A549 treated with AZD2906 at 1 μM for 4 hours (cell line): ENCODE data around the gene PRMT1. TPM values are rescaled to one million over a fixed set of nuclear protein-coding genes. Genes with fewer than 3 reads are reported as not detected.

Experiments
- total RNA-seq: library from RNA; stranded (reverse); fragments of 200-300 nt; extraction: Qiagen RNA extraction; gene quantifications from 5 replicates; pipeline ENCODE4 v1.2.3, GENCODE V29; 2022

PRMT1 gene
- total RNA-seq, result 403 to 431 TPM (median 410 TPM) in 5 replicates

GRCh38 chr19:49677231-49677900 is at the start of gene PRMT1:
Gene PRMT1, plus strand, starts transcription at chr19:49677271. Its CDS starts 10 bp downstream, at chr19:49677281.

GRCh38 chr19:49640113-49640898 is 36.8 kb upstream of the PRMT1 start, which contains the start of gene RRAS:
Gene RRAS, minus strand, starts transcription at chr19:49640143. Its CDS starts 45 bp downstream, at chr19:49640098.

GRCh38 chr19:49641688-49642491 is 35.2 kb upstream of the PRMT1 start, which contains the start of gene SCAF1:
Gene SCAF1, plus strand, starts transcription at chr19:49642209. Its CDS starts 2,818 bp downstream, at chr19:49645027.

DNA sequence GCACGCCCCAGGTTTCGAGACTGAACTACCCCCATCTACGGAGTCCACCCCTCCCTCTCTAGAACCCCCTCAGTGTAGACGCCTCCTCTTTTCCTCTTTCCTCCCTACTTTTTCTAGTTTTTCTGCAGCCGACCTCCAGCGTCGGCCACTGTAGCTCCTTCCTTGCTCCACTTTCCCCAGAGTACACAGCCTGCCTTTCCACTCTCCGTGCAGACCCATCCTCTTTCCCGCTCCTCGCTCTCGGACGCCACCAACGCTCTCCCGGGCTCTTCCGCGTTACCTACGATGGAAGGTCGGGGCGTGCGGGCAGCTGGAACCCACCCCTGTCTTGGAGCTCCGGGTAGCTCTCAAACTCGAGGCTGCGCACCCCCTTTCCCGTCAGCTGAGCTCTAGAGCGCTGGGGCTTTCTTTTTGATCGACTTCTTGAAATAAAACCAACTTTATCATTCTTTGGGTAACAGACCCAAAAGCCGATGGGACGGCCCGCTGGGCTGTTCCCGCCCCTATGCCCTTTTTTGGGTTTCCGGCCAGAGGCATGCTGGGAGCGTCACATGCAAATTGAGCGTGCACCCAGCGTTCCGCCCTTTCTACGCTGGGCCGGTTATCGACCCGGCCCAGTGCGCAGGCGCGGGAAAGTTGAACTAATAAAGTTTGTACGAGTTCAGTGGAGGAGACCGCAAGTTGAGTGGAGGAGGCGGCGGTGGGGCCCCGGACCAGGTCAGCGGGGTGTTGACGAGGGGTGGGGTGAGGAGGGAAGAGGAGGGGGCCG is 11.5 kb upstream of the PRMT1 start, which contains the start of the genes BCL2L12 and IRF3:
TSS of gene BCL2L12 (plus strand) at position 583 of the 769 bp plus-strand sequence. CDS start 760 bp downstream, outside the sequence.
TSS of gene IRF3 (minus strand) at position 507 of the 769 bp plus-strand sequence. CDS start 1,019 bp downstream, outside the sequence.

DNA sequence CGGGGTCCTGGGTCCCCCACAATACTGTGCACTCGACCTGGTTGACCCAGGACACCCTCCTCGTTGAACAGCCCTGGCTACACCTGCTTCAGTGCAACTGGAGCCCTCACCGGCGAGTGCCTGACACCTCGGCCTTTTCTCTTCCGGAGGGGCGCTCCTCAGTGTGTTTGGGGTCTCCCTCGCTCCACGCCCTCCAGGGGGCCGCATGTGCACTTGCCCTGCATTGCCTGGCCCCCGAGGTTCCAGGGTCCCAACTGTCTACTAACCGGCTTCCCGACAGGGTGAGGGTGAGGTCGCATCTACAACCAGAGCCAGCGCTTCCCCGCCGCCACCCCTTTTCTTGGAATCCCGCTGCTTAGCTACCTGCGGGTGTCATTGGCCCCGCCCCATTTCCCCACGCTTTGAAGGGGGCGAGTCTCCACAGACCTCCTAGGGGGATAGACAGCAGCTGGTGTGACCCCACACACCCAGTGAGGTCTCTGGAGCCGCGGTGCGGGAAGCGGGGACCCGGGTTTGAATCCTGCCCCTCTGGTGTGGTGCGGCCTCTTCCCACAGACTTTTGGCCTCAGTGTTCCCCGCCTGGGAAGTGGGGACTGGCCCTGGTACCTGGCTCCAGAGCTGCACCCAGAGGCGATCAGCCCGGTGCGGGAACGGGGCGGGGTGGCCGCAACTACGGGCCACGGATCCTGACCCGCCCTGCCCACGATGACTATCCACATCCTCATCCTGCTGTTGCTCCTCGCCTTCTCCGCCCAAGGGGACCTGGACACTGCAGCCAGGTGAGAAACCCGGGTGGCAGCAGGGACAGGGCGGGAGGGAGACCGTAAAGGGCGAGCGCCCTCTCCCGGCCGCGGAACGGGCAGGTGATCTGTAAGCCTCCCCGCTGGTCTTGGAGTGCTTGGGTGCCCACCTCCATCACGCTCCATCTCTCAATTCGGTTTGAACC is 12.3 kb downstream of the PRMT1 start, which contains the start of gene ADM5:
TSS of gene ADM5 (plus strand) at position 462 of the 946 bp plus-strand sequence. CDS start at position 706, 244 bp downstream.

GRCh38 chr19:49690656-49691242 is 13.7 kb downstream of the PRMT1 start, which contains the start of gene CPT1C:
Gene CPT1C, plus strand, starts transcription at chr19:49691116. Its CDS starts 1,137 bp downstream, at chr19:49692253.

Other genes with a start within 250 kb of the PRMT1 start
- 0.49 to 0.71 TPM (median 0.60 TPM) in 5 replicates for gene SLC17A7, start 235.7 kb upstream of the PRMT1 start, total RNA-seq
- gene PIH1D1, start 225.5 kb upstream of the PRMT1 start, total RNA-seq, result 87.3 to 93.9 TPM (median 89.3 TPM) in 5 replicates
- 15.9 to 24.2 TPM (median 23.6 TPM) in 5 replicates for gene ALDH16A1, start 224.0 kb upstream of the PRMT1 start, total RNA-seq
- 1.1 to 1.7 TPM (median 1.3 TPM) in 5 replicates for gene FLT3LG, start 203.1 kb upstream of the PRMT1 start, total RNA-seq
- gene RPL13A, start 189.7 kb upstream of the PRMT1 start, total RNA-seq, result 3,944 to 4,526 TPM (median 4,133 TPM) in 5 replicates
- 3,950 to 4,247 TPM (median 3,984 TPM) in 5 replicates for gene RPS11, start 180.8 kb upstream of the PRMT1 start, total RNA-seq
- 24.3 to 33.5 TPM (median 29.7 TPM) in 5 replicates for gene FCGRT, start 164.6 kb upstream of the PRMT1 start, total RNA-seq
- gene RCN3, start 149.3 kb upstream of the PRMT1 start, total RNA-seq, result 1.4 to 3.0 TPM (median 2.4 TPM) in 5 replicates
- 87.6 to 112 TPM (median 109 TPM) in 5 replicates for gene NOSIP, start 96.7 kb upstream of the PRMT1 start, total RNA-seq
- gene PRRG2, start 96.0 kb upstream of the PRMT1 start, total RNA-seq, result 0.85 to 1.1 TPM (median 0.96 TPM) in 5 replicates
- 31.0 to 38.2 TPM (median 37.4 TPM) in 5 replicates for gene PRR12, start 86.1 kb upstream of the PRMT1 start, total RNA-seq
- 105 to 173 TPM (median 169 TPM) in 5 replicates for gene RRAS, start 37.1 kb upstream of the PRMT1 start, total RNA-seq
- gene SCAF1, start 35.1 kb upstream of the PRMT1 start, total RNA-seq, result 50.8 to 69.8 TPM (median 67.0 TPM) in 5 replicates
- 83.6 to 102 TPM (median 97.5 TPM) in 5 replicates for gene IRF3, start 11.4 kb upstream of the PRMT1 start, total RNA-seq
- 57.1 to 73.6 TPM (median 72.4 TPM) in 5 replicates for gene BCL2L12, start 11.3 kb upstream of the PRMT1 start, total RNA-seq
- gene ADM5, start 12.3 kb downstream of the PRMT1 start, total RNA-seq, result 2.9 to 5.7 TPM (median 5.0 TPM) in 5 replicates
- 9.8 to 15.7 TPM (median 12.9 TPM) in 5 replicates for gene CPT1C, start 13.8 kb downstream of the PRMT1 start, total RNA-seq
- not detected in 5 replicates for gene TSKS, start 86.0 kb downstream of the PRMT1 start, total RNA-seq
- gene AP2A1, start 89.7 kb downstream of the PRMT1 start, total RNA-seq, result 45.0 to 59.7 TPM (median 55.3 TPM) in 5 replicates
- 14.8 to 15.7 TPM (median 15.3 TPM) in 5 replicates for gene FUZ, start 136.0 kb downstream of the PRMT1 start, total RNA-seq
- 50.2 to 70.6 TPM (median 70.4 TPM) in 5 replicates for gene MED25, start 141.0 kb downstream of the PRMT1 start, total RNA-seq
- gene PTOV1, start 173.9 kb downstream of the PRMT1 start, total RNA-seq, result 105 to 154 TPM (median 149 TPM) in 5 replicates
- 34.8 to 51.2 TPM (median 47.0 TPM) in 5 replicates for gene PNKP, start 190.3 kb downstream of the PRMT1 start, total RNA-seq
- 68.1 to 118 TPM (median 112 TPM) in 5 replicates for gene AKT1S1, start 200.1 kb downstream of the PRMT1 start, total RNA-seq
- 19.9 to 22.5 TPM (median 21.7 TPM) in 5 replicates for gene TBC1D17, start 200.4 kb downstream of the PRMT1 start, total RNA-seq
- gene IL4I1, start 219.6 kb downstream of the PRMT1 start, total RNA-seq, result 0.74 to 0.86 TPM (median 0.79 TPM) in 5 replicates